H1 (cell line): ENCODE data around the gene DDA1. TPM values are rescaled to one million over a fixed set of nuclear protein-coding genes. Genes with fewer than 3 reads are reported as not detected.
A peak's percentile ranks its signal among the peaks of the same experiment; 100 is the strongest.

Experiments used
- BACH1 ChIP-seq: IDR thresholded peaks from 2 replicates; pipeline ENCODE4 v1.6.1; 2012; ENCODE audit warnings: low read length, improper control_type of control experiment
- CHD1 ChIP-seq: IDR thresholded peaks from 2 replicates; pipeline ENCODE4 v1.6.1; 2012; ENCODE audit warnings: low read depth, low read length, improper control_type of control experiment
- CREB1 ChIP-seq: IDR thresholded peaks from 2 replicates; pipeline ENCODE4 v1.6.1; 2012; ENCODE audit warnings: inconsistent platforms
- CTBP2 ChIP-seq: IDR thresholded peaks from 2 replicates; pipeline ENCODE4 v1.7.0; 2011; ENCODE audit warnings: borderline replicate concordance, mild to moderate bottlenecking, moderate library complexity, mixed read lengths, low read length; ENCODE audit not compliant: insufficient read depth, insufficient read length
- EZH2 ChIP-seq: fragments of 200-600 bp; sonication (generic); IDR thresholded peaks from 2 replicates; pipeline ENCODE4 v1.7.1; 2012; ENCODE audit warnings: low read depth, mild to moderate bottlenecking, moderate library complexity, low read length, inconsistent platforms; ENCODE audit not compliant: severe bottlenecking
- FOSL1 ChIP-seq: IDR thresholded peaks from 2 replicates; pipeline ENCODE4 v1.6.1; 2011; ENCODE audit warnings: mild to moderate bottlenecking, low read depth, low read length, moderate library complexity; ENCODE audit not compliant: insufficient read depth
- GABPA ChIP-seq: IDR thresholded peaks from 2 replicates; pipeline ENCODE4 v1.6.1; 2011; ENCODE audit warnings: mild to moderate bottlenecking, low read length, moderate library complexity, borderline replicate concordance; ENCODE audit not compliant: insufficient read depth
- HDAC6 ChIP-seq: IDR thresholded peaks from one replicate; pipeline ENCODE4 v1.7.1; 2012; ENCODE audit warnings: low read depth, mild to moderate bottlenecking, inconsistent platforms, low read length, moderate library complexity
- KDM1A ChIP-seq: fragments of 200-600, 300-600 bp; sonication (generic); IDR thresholded peaks from 2 replicates; pipeline ENCODE4 v1.7.1; 2016; ENCODE audit warnings: mild to moderate bottlenecking, low read length, borderline replicate concordance
- KDM4A ChIP-seq: IDR thresholded peaks from one replicate; pipeline ENCODE4 v1.7.1; 2012; ENCODE audit warnings: low read depth, mild to moderate bottlenecking, moderate library complexity, low read length, inconsistent platforms; ENCODE audit not compliant: severe bottlenecking
- KDM5A ChIP-seq: fragments of 200-600 bp; IDR thresholded peaks from 2 replicates; pipeline ENCODE4 v1.7.1; 2012; ENCODE audit warnings: mild to moderate bottlenecking, low read length, inconsistent platforms, mixed read lengths
- POLR2A ChIP-seq, 2 experiments: IDR thresholded peaks; 1 replicate in 1 of 2; 2 replicates in 1 of 2; pipeline ENCODE4 v1.6.1; 2011; ENCODE audit warnings: low read depth in 2 of 2, low read length in 2 of 2, mild to moderate bottlenecking in 2 of 2; ENCODE audit errors: control extremely low read depth in 1 of 2
- RNF2 ChIP-seq: fragments of 200-900, 300-1000 bp; sonication (generic); IDR thresholded peaks from 2 replicates; pipeline ENCODE4 v1.7.1; 2016; ENCODE audit warnings: borderline replicate concordance, low read depth, mild to moderate bottlenecking, antibody characterized with exemption, low read length; ENCODE audit not compliant: poor library complexity, severe bottlenecking; ENCODE audit errors: missing control alignments
- SIN3A ChIP-seq, 2 experiments: IDR thresholded peaks in 1 of 2; conservative IDR thresholded peaks in 1 of 2; 2 replicates each; pipeline ENCODE4 v1.6.1; 2011 to 2012; ENCODE audit warnings: low read length in 2 of 2, improper control_type of control experiment in 1 of 2, low read depth in 1 of 2, mild to moderate bottlenecking in 1 of 2
- SP1 ChIP-seq: IDR thresholded peaks from 2 replicates; pipeline ENCODE4 v1.6.1; 2011; ENCODE audit warnings: low read depth, low read length
- SP4 ChIP-seq: IDR thresholded peaks from 2 replicates; pipeline ENCODE4 v1.6.1; 2012; ENCODE audit warnings: low read length, inconsistent platforms
- TAF7 ChIP-seq: optimal IDR thresholded peaks from 2 replicates; pipeline ENCODE3; 2011; ENCODE audit warnings: low read depth, mild to moderate bottlenecking, inconsistent platforms, low read length, moderate library complexity, borderline replicate concordance
- TCF12 ChIP-seq: IDR thresholded peaks from 2 replicates; pipeline ENCODE4 v1.6.1; 2011; ENCODE audit warnings: low read depth, mild to moderate bottlenecking, low read length
- YY1 ChIP-seq: IDR thresholded peaks from 2 replicates; pipeline ENCODE4 v1.6.1; 2011; ENCODE audit warnings: low read depth, mild to moderate bottlenecking, low read length
- polyA plus RNA-seq, 7 experiments: library from polyadenylated mRNA; depleted of rRNA in 3 of 7; stranded (reverse) in 5 of 7; unstranded in 2 of 7; fragments of >200 nt in 5 of 7; fragments of 200-250 nt in 2 of 7; gene quantifications; 1 replicate in 5 of 7; 2 replicates in 1 of 7; 4 replicates in 1 of 7; pipeline versions ENCODE4 v1.2.1 to v1.2.3, GENCODE V29; 2011 to 2013; ENCODE audit warnings: missing spikeins in 2 of 7, mixed read lengths in 2 of 7
- total RNA-seq: library from RNA; stranded (reverse); fragmentation: NEBNext Ultra II Directional; extraction: Animal tissue kit (Norgen Biotek cat#: 25700); gene quantifications from 2 replicates; pipeline ENCODE4 v1.2.1, GENCODE V29; 2021
- TF ChIP-seq, protein P1 (sequence below): IDR thresholded peaks from 2 replicates; pipeline ENCODE4 v1.6.1; 2011; ENCODE audit warnings: low read length, improper control_type of control experiment

The DDA1 gene
- total and polyA plus RNA-seq, 2 of the 8 experiments (the other 6 are each of a cell fraction or from before 2014, with no cell fraction given), result 29.2 to 34.5 TPM

DNA sequence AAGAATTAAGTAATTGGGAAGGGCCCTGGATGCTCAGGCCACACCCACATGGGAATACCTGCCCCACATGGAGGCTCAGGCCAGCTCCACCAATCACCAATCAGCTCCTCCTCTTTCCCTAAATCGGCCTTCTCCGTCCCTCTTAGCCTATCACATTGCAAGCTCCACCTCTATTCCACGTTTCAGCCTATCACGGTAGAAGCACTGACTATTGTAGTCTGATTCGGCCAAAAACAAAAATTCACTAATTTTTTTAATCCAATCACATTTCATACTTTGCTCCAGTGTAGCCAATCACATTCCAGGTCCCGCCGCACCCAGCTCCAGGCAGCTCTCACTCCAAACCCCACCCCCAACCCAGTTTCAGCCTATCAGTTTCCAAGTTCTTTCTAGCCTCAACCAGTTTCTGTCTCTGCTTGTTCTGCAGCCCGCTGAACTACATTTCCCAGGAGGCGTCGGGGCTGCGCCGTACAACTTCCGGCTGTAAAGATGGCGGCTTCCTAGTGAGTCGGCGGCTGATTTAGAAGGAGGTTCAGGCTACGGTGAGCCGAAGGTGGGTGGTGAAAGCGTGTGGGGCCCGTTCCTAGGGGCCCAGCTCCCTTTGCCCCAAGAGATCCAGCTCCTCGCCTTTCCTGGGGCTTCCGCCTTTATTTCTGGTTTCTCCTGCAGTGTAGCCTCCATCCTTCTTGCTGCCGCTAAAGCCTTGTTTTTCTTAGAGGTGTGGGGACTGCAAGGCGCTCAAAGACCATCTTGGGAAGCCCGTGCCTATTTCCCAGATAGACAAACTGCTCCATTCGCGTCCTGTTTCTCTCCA is 42.2 kb upstream of the DDA1 start, which contains the start of gene BABAM1 (continued):
- TF ChIP-seq GABPA (peak; percentile 91), BACH1 (no peak), POLR2A (IDR thresholded peaks at IDR 0.05; ENCODE audit: control extremely low read depth in 1 of 2, low read depth in 2 of 2, low read length in 2 of 2) (peak; percentile 50 to 94), FOSL1 (no peak), EZH2 (no peak), YY1 (peak; percentile 97), TAF7 (peak; percentile 86), CREB1 (peak; percentile 71), CHD1 (no peak), SIN3A (conservative IDR thresholded peaks at IDR 0.05 in 1 of 2, IDR thresholded peaks at IDR 0.05 in 1 of 2; ENCODE audit: low read depth in 1 of 2, low read length in 2 of 2) (peak; percentile 52 to 73; a peak in 1 of 4 replicates), RNF2 (no peak), HDAC6 (no peak), KDM5A (peak; percentile 98), SP4 (no peak), TCF12 (no peak), SP1 (peak; percentile 100), KDM1A (no peak), KDM4A (no peak), CTBP2 (no peak)
- TF ChIP-seq, protein P1, sequence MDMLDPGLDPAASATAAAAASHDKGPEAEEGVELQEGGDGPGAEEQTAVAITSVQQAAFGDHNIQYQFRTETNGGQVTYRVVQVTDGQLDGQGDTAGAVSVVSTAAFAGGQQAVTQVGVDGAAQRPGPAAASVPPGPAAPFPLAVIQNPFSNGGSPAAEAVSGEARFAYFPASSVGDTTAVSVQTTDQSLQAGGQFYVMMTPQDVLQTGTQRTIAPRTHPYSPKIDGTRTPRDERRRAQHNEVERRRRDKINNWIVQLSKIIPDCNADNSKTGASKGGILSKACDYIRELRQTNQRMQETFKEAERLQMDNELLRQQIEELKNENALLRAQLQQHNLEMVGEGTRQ, result no peak
